ENCODE results near the gene ZSCAN5A.

- TF ChIP-seq CTCF (IDR thresholded peaks at IDR 0.05; ENCODE audit: low read depth, low read length) (no peak), POLR2A (IDR thresholded peaks at IDR 0.05; ENCODE audit: extremely low read depth, insufficient read length) (no peak)
Measured at GRCh38 chr19:56324436-56324835, 9.8 kb upstream of the ZSCAN5A start.
